OCI-LY7 (cell line): Measurements from ENCODE around the gene MPP7. TPM values are rescaled to one million over a fixed set of nuclear protein-coding genes. Genes with fewer than 3 reads are reported as not detected.

ENCODE experiments used
- BruUV-seq: library from RNA; stranded (reverse); fragments of 400-500 nt; replicated peaks from 2 replicates; lab custom pipeline; 2021; lab: Mats Ljungman, UMichigan
- CTCF ChIA-PET: fragments of 300-600 bp; sonication (Branson Sonifier 250); formaldehyde crosslinking; loops from one replicate; lab custom pipeline; 2022; ENCODE audit warnings: antibody characterized with exemption; ENCODE audit not compliant: unreplicated experiment; lab: Charles Lee
- POLR2A ChIA-PET: fragments of 300-600 bp; sonication (Branson Sonifier 250); formaldehyde crosslinking; loops from one replicate; lab custom pipeline; 2022; ENCODE audit warnings: antibody characterized with exemption; lab: Charles Lee
- DNase-seq: peaks from one replicate; pipeline ENCODE4 v3.0.0-alpha.2; 2015; ENCODE audit warnings: low spot score
- H2AFZ ChIP-seq: fragments of 200-600 bp; sonication (generic), shearing (Covaris generic); 2 replicates; pipeline ENCODE4 v1.6.1; 2014; ENCODE audit warnings: mild to moderate bottlenecking, antibody characterized with exemption, low read length, moderate library complexity
- H3K27ac ChIP-seq: fragments of 200-600 bp; sonication (generic); 2 replicates; pipeline ENCODE4 v1.5.1; 2014; ENCODE audit warnings: mixed run types, low read depth, mild to moderate bottlenecking, moderate library complexity, low read length, inconsistent platforms; ENCODE audit not compliant: poor library complexity, severe bottlenecking
- H3K36me3 ChIP-seq: fragments of 200-600 bp; sonication (generic); 2 replicates; pipeline ENCODE4 v1.6.1; 2014; ENCODE audit warnings: mild to moderate bottlenecking, antibody characterized with exemption, low read length, moderate library complexity, mixed read lengths; ENCODE audit not compliant: insufficient read depth
- H3K4me1 ChIP-seq: fragments of 200-600 bp; sonication (generic); 2 replicates; pipeline ENCODE4 v1.5.1; 2014; ENCODE audit warnings: mild to moderate bottlenecking, low read length; ENCODE audit not compliant: insufficient read depth, poor library complexity, severe bottlenecking
- H3K4me2 ChIP-seq: fragments of 200-600 bp; sonication (generic); 2 replicates; pipeline ENCODE4 v1.6.1; 2014; ENCODE audit warnings: mild to moderate bottlenecking, low read length
- H3K4me3 ChIP-seq: fragments of 200-600 bp; sonication (generic); 2 replicates; pipeline ENCODE4 v1.5.1; 2014; ENCODE audit warnings: mild to moderate bottlenecking, low read depth, low read length; ENCODE audit not compliant: poor library complexity, severe bottlenecking
- H3K79me2 ChIP-seq: fragments of 200-600 bp; sonication (generic); 2 replicates; pipeline ENCODE4 v1.6.1; 2016; ENCODE audit warnings: low read depth, mild to moderate bottlenecking, low read length, moderate library complexity, mixed read lengths; ENCODE audit not compliant: insufficient read depth
- H3K9me2 ChIP-seq: fragments of 200-600 bp; sonication (generic); 2 replicates; pipeline ENCODE4 v1.6.1; 2016; ENCODE audit warnings: mild to moderate bottlenecking, low read length, mixed read lengths; ENCODE audit not compliant: insufficient read depth
- H3K9me3 ChIP-seq: fragments of 200-600 bp; sonication (generic); 2 replicates; pipeline ENCODE4 v1.6.1; 2014; ENCODE audit warnings: mild to moderate bottlenecking, mixed run types, low read length, mixed read lengths
- H4K20me1 ChIP-seq: fragments of 200-600 bp; sonication (generic); 2 replicates; pipeline ENCODE4 v1.6.1; 2014; ENCODE audit warnings: mild to moderate bottlenecking, antibody characterized with exemption, low read length, moderate library complexity, mixed read lengths; ENCODE audit not compliant: insufficient read depth
- EZH2phosphoT487 ChIP-seq: fragments of 200-600 bp; sonication (generic); IDR thresholded peaks from 2 replicates; pipeline ENCODE4 v1.6.1; 2018; ENCODE audit warnings: low read depth, borderline replicate concordance, mild to moderate bottlenecking, mixed run types, antibody characterized with exemption, low read length, moderate library complexity, mixed read lengths
- intact Hi-C: fragments of 100-400 bp; cut with micrococcal nuclease; formaldehyde crosslinking; loops from one replicate; pipeline ENCODE4 v1.10.0; 2022; ENCODE audit not compliant: unreplicated experiment
- total RNA-seq, 2 experiments: library from RNA; depleted of rRNA in 1 of 2; stranded (reverse); fragments of >200 nt in 1 of 2; shearing (Covaris generic) in 1 of 2; gene quantifications; 2 replicates each; pipeline ENCODE4 v1.2.3, GENCODE V29; 2014 to 2022
- TF ChIP-seq, protein P1 (sequence below): fragments of 200-600 bp; sonication (generic); conservative IDR thresholded peaks from 2 replicates; pipeline ENCODE4 v1.5.1; 2014; ENCODE audit warnings: mild to moderate bottlenecking, antibody characterized with exemption, low read length, moderate library complexity, mixed read lengths

MPP7 gene
- total RNA-seq, 2 experiments from 2014 or later = 15.0 to 19.6 TPM

DNA sequence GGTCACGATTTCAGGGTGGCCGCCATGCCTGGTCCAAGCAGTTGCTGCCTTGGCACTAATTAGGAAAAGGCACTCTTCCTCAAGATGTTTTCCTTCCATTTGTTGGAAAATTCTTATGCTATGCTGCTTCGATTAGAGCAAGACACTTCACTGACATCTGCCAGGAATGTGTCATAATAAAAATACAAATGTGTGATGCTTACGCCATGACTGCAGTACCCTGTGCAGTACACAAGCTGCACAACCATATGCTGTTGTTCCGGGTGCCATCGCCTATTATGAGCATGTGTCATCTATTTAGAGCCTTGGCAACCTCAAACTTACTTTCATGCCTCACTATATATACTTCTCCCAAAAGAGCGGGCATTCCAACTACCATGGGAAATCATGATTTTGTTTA lies 14.9 kb upstream of the MPP7 start:
- Histone ChIP-seq H3K36me3 (no peaks in the 10 kb centered on the region), H3K27ac (no peak overlapping the region), H3K9me3 (no peaks in the 10 kb centered on the region), H3K4me1 (no peaks in the 10 kb centered on the region), H2AFZ (no peak overlapping the region), H4K20me1 (no peaks in the 10 kb centered on the region), H3K9me2 (no peaks in the 10 kb centered on the region), H3K4me2 (no peak overlapping the region), H3K79me2 (no peaks in the 10 kb centered on the region), H3K4me3 (no peak overlapping the region)
- POLR2A ChIA-PET = interaction anchor here (0.7 to 1.8 kb wide), 3 partner anchors 9 to 50 kb away, joined by 3 to 11 read pairs (median 3); no protein-coding TSS in a partner anchor
- CTCF ChIA-PET = interaction anchor here (1.3 kb wide), 1 partner anchor 14 kb away, joined by 6 read pairs; the partner anchor contains the start of gene MPP7
- no TSS peak for BruUV-seq
- DNase-seq = no peak
- TF ChIP-seq EZH2phosphoT487 = no peak
- TF ChIP-seq, protein P1, sequence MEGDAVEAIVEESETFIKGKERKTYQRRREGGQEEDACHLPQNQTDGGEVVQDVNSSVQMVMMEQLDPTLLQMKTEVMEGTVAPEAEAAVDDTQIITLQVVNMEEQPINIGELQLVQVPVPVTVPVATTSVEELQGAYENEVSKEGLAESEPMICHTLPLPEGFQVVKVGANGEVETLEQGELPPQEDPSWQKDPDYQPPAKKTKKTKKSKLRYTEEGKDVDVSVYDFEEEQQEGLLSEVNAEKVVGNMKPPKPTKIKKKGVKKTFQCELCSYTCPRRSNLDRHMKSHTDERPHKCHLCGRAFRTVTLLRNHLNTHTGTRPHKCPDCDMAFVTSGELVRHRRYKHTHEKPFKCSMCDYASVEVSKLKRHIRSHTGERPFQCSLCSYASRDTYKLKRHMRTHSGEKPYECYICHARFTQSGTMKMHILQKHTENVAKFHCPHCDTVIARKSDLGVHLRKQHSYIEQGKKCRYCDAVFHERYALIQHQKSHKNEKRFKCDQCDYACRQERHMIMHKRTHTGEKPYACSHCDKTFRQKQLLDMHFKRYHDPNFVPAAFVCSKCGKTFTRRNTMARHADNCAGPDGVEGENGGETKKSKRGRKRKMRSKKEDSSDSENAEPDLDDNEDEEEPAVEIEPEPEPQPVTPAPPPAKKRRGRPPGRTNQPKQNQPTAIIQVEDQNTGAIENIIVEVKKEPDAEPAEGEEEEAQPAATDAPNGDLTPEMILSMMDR = no peak
- intact Hi-C loops = no loop called here

DNA sequence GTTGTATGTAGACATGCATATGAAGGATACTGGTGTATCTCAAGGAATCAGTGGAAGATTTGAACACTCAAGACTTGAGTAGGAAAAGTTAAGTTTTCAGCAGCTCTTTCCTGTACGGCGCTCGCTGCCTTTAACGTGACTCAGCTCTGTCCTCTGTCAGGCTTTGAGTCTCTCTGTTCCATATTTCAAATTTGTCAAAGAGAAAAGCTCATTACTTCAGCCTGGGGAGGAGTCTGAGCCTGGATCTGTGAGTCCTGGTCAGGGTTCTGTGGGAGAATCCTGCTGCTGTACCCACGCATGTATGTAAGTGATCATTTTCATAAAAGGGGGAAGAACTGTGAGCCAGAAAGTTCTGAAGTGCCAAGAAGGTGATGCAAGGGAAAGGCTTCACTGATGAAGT lies 13.8 kb upstream of the MPP7 start:
- no peak for TF ChIP-seq EZH2phosphoT487
- TF ChIP-seq, protein P1 = no peak
- no TSS peak for BruUV-seq
- POLR2A ChIA-PET = interaction anchor here (1.1 to 1.8 kb wide), 4 partner anchors 12 to 16 kb away, joined by 3 to 11 read pairs (median 3); no protein-coding TSS in a partner anchor

DNA sequence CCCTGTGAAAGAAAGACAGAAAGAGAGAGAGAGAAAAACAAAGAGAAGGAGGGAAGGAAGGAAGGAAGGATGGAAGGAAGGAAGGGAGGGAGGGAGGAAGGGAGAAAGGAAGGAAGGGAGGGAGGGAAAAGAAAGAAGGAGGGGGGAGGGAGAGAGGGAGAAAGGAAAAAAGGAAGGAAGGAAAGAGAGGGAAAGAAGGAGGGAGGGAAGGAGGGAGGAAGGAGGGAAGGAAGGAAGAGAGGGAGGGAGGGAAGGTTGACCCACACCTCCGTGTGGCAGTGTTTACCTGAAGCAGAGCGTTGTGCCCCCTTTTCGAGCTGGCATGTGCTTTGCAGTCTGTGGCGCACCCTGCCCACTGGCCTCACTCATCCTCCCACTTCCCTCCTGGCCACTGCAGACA lies 12.3 kb upstream of the MPP7 start:
- intact Hi-C loops = no loop called here
- TF ChIP-seq, protein P1 = no peak
- no peak for TF ChIP-seq EZH2phosphoT487
- CTCF ChIA-PET = interaction anchor here (1.4 kb wide), 1 partner anchor 15 kb away, joined by 3 read pairs; no protein-coding TSS in a partner anchor
- Histone ChIP-seq H3K79me2 (no peaks in the 10 kb centered on the region), H2AFZ (no peak overlapping the region), H3K4me3 (no peak overlapping the region), H3K4me2 (no peak overlapping the region), H3K9me3 (no peaks in the 10 kb centered on the region), H3K27ac (no peak overlapping the region), H3K4me1 (no peaks in the 10 kb centered on the region), H3K9me2 (no peaks in the 10 kb centered on the region), H3K36me3 (no peaks in the 10 kb centered on the region; the same call in 1 of the 2 replicates), H4K20me1 (no peaks in the 10 kb centered on the region)
- no TSS peak for BruUV-seq
- POLR2A ChIA-PET = interaction anchor here (0.7 to 1.3 kb wide), 2 partner anchors 9 to 15 kb away, joined by 3 to 4 read pairs; no protein-coding TSS in a partner anchor
- no peak for DNase-seq

More for the DNA sequence above, 13.8 kb upstream of the MPP7 start:
- Histone ChIP-seq H3K9me2 (no peaks in the 10 kb centered on the region), H3K36me3 (no peaks in the 10 kb centered on the region; the same call in 1 of the 2 replicates), H3K4me2 (no peak overlapping the region), H3K27ac (no peak overlapping the region), H3K9me3 (no peaks in the 10 kb centered on the region), H3K4me1 (no peaks in the 10 kb centered on the region), H4K20me1 (no peaks in the 10 kb centered on the region), H3K79me2 (no peaks in the 10 kb centered on the region), H2AFZ (no peak overlapping the region), H3K4me3 (no peak overlapping the region)
- DNase-seq = no peak
- intact Hi-C loops = no loop called here
- CTCF ChIA-PET = interaction anchor here (1.4 kb wide), 1 partner anchor 13 kb away, joined by 3 read pairs; no protein-coding TSS in a partner anchor
